ENCODE data around the gene CFAP107.
A peak's percentile ranks its signal among the peaks of the same experiment; 100 is the strongest.

Gene CFAP107

GRCh38 chr1:12745126-12745991, 641 bp upstream of the CFAP107 start:
- DNase-seq, result peak; percentile 5

GRCh38 chr1:12748778-12749355, 2.9 kb downstream of the CFAP107 start:
- no peak for DNase-seq

GRCh38 chr1:12754738-12755137, 8.7 kb downstream of the CFAP107 start:
- no peak for DNase-seq

- DNase-seq, result no peak
Measured at GRCh38 chr1:12756273-12756672, 10.3 kb downstream of the CFAP107 start.

- DNase-seq, result no peak
Measured at GRCh38 chr1:12756768-12757413, 10.9 kb downstream of the CFAP107 start.

GRCh38 chr1:12757836-12758235, 11.8 kb downstream of the CFAP107 start:
- DNase-seq, result no peak

- no peak for DNase-seq
Measured at GRCh38 chr1:12760256-12760795, 14.3 kb downstream of the CFAP107 start.

- no peak for DNase-seq
Measured at GRCh38 chr1:12761781-12762180, 15.8 kb downstream of the CFAP107 start.

- no peak for DNase-seq
Measured at GRCh38 chr1:12762766-12763165, 16.8 kb downstream of the CFAP107 start.

GRCh38 chr1:12763479-12763878, 17.5 kb downstream of the CFAP107 start:
- DNase-seq, result no peak

- DNase-seq, result no peak
Measured at GRCh38 chr1:12764016-12764415, 18.0 kb downstream of the CFAP107 start.

GRCh38 chr1:12769031-12769430, 23.0 kb downstream of the CFAP107 start:
- no peak for DNase-seq

GRCh38 chr1:12769976-12770505, 24.0 kb downstream of the CFAP107 start:
- no peak for DNase-seq

GRCh38 chr1:12770620-12771019, 24.6 kb downstream of the CFAP107 start:
- no peak for DNase-seq

- no peak for DNase-seq
Measured at GRCh38 chr1:12771186-12771585, 25.2 kb downstream of the CFAP107 start.

- no peak for DNase-seq
Measured at GRCh38 chr1:12772520-12772919, 26.5 kb downstream of the CFAP107 start.

GRCh38 chr1:12773438-12773837, 27.4 kb downstream of the CFAP107 start, which contains the start of gene PRAMEF12:
PRAMEF12 (plus strand) TSS chr1:12773738; CDS start chr1:12774868, 1,130 bp downstream.
- DNase-seq, result no peak

GRCh38 chr1:12774801-12775345, 28.9 kb downstream of the CFAP107 start:
- no peak for DNase-seq

- no peak for DNase-seq
Measured at GRCh38 chr1:12775443-12775842, 29.4 kb downstream of the CFAP107 start.

- DNase-seq, result no peak
Measured at GRCh38 chr1:12776801-12777557, 31.0 kb downstream of the CFAP107 start.

- no peak for DNase-seq
Measured at GRCh38 chr1:12778061-12778460, 32.1 kb downstream of the CFAP107 start.

- no peak for DNase-seq
Measured at GRCh38 chr1:12778907-12779306, 32.9 kb downstream of the CFAP107 start.
